Measurements from ENCODE around the gene PIEZO1. TPM values are rescaled to one million over a fixed set of nuclear protein-coding genes. Genes with fewer than 3 reads are reported as not detected.

The PIEZO1 gene
- total and polyA plus RNA-seq, 9 of the 15 experiments (the other 6 are each of a cell fraction or from before 2014, with no cell fraction given) = 3.6 to 432 (median 131) TPM

DNA sequence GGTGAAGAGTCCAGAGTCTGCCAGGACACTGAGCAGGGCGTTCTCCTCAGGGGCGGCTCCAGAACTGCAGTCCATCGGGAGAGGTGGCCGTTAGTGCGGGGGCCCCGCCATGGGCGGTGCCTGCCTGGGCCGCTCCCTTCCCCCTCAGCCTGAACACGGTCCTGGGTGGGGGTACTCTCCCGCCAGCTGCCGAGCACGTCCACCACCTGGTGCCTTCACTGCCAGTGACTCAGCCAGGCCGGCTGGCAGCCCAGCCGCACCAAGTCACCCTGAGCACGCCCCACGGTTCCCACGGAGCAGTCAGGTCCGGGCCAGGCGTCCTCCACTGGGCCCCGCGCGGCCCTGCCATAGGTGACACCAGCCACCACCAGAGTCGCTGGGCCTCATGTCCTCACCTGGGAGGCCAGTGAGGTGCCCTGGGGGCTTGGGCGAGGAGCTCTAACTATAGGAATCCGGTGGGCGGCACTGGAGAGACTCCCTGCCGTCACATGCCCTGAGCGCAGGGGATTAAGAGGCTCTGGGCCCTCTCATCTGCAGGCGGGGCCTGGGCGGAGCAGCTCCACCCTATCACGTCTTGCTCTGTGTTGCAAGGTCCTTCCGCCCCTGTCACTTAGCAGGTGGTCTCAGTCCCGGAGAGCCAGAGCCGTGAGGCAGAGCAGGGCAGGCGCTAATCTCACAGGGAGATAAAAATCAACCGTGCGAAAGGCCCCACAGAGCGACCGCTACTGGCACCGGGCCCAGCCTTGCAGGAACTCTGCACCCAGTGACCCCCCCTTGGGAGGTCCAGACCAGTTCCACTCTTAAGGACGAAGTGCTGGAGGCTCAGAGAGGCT is 14.3 kb downstream of the PIEZO1 start (continued):
- TF ChIP-seq MAZ (CRISPR knock-in tag; conservative IDR thresholded peaks at IDR 0.05 in 1 of 2, IDR thresholded peaks at IDR 0.05 in 1 of 2) (peak; percentile 81 to 94; a peak in 3 of 4 replicates), JUN (IDR thresholded peaks at IDR 0.05; ENCODE audit: borderline replicate concordance, low read depth, low read length) (peak; percentile 19; the same call in 1 of the 2 replicates), JUN (CRISPR knock-in tag; IDR thresholded peaks at IDR 0.05; ENCODE audit: borderline replicate concordance) (peak; percentile 93; the same call in 1 of the 2 replicates), PPARD (CRISPR knock-in tag; IDR thresholded peaks at IDR 0.05) (no peak), FUS (optimal IDR thresholded peaks at IDR 0.05; ENCODE audit: low read depth, low read length) (no peak), KLF6 (CRISPR knock-in tag; IDR thresholded peaks at IDR 0.05; ENCODE audit: borderline replicate concordance) (peak; percentile 44; the same call in 1 of the 2 replicates), FOXK2 (conservative IDR thresholded peaks at IDR 0.05 in 1 of 2, IDR thresholded peaks at IDR 0.05 in 1 of 2; ENCODE audit: low read depth in 2 of 2) (no peak; a peak in 1 of 4 replicates), TGIF2 (CRISPR knock-in tag; IDR thresholded peaks at IDR 0.05) (no peak), ZNF77 (CRISPR knock-in tag; IDR thresholded peaks at IDR 0.05) (no peak), ESRRB (CRISPR knock-in tag; IDR thresholded peaks at IDR 0.05; ENCODE audit: borderline replicate concordance) (no peak), PHTF2 (CRISPR knock-in tag; IDR thresholded peaks at IDR 0.05) (no peak), NR2C2 (CRISPR knock-in tag; IDR thresholded peaks at IDR 0.05) (no peak), NR2C2 (tag; IDR thresholded peaks at IDR 0.05) (peak; percentile 46; the same call in 1 of the 2 replicates)
- TF ChIP-seq, protein P1, sequence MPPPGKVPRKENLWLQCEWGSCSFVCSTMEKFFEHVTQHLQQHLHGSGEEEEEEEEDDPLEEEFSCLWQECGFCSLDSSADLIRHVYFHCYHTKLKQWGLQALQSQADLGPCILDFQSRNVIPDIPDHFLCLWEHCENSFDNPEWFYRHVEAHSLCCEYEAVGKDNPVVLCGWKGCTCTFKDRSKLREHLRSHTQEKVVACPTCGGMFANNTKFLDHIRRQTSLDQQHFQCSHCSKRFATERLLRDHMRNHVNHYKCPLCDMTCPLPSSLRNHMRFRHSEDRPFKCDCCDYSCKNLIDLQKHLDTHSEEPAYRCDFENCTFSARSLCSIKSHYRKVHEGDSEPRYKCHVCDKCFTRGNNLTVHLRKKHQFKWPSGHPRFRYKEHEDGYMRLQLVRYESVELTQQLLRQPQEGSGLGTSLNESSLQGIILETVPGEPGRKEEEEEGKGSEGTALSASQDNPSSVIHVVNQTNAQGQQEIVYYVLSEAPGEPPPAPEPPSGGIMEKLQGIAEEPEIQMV (tag; conservative IDR thresholded peaks at IDR 0.05; ENCODE audit: low read depth) = no peak
- TF ChIP-seq, protein P2, sequence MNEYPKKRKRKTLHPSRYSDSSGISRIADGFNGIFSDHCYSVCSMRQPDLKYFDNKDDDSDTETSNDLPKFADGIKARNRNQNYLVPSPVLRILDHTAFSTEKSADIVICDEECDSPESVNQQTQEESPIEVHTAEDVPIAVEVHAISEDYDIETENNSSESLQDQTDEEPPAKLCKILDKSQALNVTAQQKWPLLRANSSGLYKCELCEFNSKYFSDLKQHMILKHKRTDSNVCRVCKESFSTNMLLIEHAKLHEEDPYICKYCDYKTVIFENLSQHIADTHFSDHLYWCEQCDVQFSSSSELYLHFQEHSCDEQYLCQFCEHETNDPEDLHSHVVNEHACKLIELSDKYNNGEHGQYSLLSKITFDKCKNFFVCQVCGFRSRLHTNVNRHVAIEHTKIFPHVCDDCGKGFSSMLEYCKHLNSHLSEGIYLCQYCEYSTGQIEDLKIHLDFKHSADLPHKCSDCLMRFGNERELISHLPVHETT (CRISPR knock-in tag; conservative IDR thresholded peaks at IDR 0.05 in 1 of 2, IDR thresholded peaks at IDR 0.05 in 1 of 2) = peak in 1 of 2 experiments; percentile 83; a peak in 2 of 4 replicates
